GM12874 (cell line): ENCODE results near the gene NCKAP5.

Experiments
- TF ChIP-seq, protein P1 (sequence below): IDR thresholded peaks from 2 replicates; pipeline ENCODE4 v1.5.1; 2011; ENCODE audit warnings: low read depth, mild to moderate bottlenecking, control low read depth, low read length, moderate library complexity; ENCODE audit not compliant: insufficient read depth

Gene NCKAP5

DNA sequence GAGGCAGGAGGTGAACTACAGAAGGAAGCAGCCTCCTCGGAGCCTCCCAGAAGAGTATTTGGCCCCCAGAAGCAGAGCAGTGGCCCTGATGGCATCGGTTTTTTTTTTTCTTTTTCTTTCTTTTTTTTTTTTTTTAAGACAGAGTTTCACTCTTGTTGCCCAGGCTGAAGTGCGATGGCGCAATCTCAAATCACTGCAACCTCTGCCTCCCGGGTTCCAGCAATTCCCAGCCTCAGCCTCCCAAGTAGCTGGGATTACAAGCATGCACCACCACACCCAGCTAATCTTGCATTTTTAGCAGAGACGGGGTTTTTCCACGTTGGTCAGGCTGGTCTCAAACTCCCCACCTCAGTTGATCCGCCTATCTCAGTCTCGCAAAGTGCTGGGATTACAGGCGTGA lies 34.8 kb upstream of the NCKAP5 start:
- TF ChIP-seq, protein P1, sequence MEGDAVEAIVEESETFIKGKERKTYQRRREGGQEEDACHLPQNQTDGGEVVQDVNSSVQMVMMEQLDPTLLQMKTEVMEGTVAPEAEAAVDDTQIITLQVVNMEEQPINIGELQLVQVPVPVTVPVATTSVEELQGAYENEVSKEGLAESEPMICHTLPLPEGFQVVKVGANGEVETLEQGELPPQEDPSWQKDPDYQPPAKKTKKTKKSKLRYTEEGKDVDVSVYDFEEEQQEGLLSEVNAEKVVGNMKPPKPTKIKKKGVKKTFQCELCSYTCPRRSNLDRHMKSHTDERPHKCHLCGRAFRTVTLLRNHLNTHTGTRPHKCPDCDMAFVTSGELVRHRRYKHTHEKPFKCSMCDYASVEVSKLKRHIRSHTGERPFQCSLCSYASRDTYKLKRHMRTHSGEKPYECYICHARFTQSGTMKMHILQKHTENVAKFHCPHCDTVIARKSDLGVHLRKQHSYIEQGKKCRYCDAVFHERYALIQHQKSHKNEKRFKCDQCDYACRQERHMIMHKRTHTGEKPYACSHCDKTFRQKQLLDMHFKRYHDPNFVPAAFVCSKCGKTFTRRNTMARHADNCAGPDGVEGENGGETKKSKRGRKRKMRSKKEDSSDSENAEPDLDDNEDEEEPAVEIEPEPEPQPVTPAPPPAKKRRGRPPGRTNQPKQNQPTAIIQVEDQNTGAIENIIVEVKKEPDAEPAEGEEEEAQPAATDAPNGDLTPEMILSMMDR, result no peak

DNA sequence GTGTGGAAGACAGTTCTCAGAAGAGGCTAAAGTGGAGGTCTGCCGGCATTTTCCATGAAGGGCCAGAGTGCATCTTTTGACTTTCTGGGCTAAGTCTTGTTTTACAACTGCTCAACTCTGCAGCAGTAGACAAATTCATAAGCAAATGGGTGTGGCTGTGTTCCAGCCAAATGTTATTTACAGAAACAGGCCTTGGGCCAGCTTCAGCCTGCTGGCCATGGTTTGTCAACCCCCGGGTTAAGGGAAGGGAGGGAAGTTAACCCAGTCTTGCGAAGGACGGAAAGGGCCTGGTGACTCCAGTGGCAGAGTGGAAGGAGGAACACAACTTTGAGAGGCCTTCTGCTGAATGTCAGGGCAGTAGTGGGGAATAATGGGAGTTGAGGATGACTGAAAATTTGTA lies 34.3 kb upstream of the NCKAP5 start:
- TF ChIP-seq, protein P1, result no peak

DNA sequence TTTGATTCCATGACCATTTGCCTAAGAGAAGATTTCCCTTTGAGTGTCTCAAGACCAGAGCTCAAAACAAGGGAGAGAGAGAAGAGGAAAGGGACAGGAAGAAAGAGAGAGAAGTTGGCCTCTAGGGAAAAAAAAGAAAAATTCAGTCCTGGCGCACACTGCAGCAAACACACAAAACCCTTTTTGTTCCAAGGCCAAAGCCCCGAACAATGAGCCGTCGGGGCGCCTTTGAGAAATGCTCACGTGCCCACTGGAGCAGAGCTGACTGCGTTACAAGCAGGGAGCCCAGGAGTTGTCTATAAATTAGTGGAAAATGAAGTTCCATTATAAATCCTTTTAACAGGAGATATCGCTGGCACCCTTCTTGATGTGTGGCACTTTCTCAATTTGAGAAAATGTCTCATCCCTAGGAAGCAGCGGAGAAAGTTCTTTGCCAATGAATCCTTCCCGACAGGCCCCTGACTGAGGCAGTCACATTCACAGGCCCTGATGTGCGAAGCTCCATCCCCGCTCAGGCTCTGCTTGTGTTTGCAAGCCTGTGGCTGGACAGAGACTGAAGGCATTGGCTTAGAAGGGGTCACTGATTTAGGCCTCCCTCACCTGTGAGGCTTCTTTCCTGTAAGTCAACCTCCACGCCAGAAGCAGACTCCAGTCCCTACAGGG lies 32.1 kb upstream of the NCKAP5 start:
- TF ChIP-seq, protein P1, result no peak

DNA sequence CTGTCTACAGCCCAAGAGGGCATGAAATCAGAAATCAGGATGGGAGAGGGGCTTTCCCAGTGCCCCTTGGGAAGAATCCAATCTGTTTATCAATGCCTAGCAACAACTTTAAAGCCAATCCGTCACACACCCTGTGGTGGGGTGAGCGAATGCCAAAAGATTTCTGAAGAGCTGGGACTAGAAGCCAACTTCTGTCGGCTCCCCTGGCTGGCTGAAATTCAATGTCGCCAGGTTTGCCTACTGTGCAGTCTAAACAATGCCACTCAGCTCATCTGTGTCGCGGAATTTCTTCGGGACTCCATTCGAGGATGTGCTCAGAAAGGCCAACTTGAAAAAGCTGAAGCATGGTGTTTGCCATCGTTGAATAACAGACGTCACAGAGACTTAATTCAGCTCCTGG lies 31.5 kb upstream of the NCKAP5 start:
- TF ChIP-seq, protein P1, result no peak

DNA sequence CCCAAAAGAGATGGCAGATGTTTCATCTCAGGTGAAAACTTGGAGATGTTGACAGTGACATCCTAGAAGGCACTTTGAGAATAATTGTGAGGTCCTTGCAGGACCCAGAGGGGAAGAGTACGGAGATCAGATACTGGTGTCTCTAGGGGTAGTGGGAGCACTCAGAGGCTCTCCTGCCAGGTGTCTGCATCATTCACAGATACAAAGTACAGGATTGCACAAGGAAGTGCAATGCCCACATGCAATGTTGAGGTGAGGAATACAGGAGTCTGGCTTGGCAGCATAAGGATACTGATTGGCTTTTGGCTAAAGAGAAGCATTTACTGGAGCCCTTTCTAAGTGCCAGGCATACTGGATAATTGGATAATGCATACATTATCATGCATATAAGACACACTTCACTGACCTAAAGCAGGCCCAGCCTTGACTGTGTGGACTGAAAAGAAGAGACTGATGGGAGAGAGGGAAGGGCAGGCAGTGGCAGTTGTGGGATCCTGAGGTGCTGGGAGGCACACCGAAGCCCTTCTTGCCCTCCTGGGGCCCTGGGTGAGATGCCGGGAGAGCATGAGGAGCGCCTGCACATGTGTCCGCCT lies 31.0 kb upstream of the NCKAP5 start:
- TF ChIP-seq, protein P1, result no peak

DNA sequence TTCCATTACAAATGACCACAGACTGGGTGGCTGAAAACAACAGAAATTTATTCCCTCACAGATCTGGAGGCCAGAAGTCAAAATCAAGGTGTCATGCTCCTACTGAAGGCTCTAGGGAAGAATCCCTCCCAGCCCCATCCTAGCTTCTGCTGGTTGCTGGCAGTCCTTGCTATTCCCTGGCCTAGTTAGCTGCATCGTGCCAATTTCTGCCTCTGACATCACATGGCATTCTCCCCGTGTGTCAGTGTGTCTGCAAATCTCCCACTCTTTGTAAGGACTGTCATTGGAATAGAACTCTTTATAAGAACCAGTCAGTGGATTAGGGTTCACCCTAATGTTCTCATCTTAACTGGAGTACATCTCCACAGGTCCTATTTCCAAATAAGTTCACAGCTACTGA lies 30.5 kb upstream of the NCKAP5 start:
- TF ChIP-seq, protein P1, result no peak

DNA sequence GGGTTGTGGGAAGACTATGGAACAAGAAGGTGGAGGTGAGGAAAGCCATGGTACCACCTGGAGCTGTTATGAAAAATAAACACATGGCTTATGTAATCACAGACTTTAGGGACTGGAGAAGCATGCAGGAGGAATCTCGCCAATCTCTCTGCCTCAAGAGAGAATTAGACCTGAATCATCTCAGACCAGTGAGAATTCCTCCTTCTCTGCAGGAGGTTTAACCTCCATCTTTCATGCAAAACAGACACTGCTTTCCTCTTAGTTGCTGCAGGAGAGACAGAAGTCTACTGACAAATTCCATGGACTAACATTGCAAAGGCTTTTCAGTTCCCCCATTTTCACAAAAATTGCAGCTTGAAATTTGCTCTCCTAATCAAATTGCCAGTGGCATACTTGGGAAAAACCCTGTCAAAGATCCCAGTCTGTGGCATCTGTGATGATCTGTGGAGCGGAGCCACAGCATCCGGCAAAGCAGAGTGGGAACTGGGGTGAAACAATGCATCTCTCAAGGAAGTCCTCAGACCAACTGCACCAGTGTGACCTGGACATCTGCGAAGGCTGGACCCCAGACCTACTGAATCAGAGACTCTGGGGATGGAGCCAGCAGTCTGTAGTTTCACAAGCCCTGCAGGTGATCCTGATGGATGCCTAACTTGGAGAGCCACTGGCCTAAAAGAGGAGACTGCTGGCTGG lies 28.6 kb upstream of the NCKAP5 start:
- TF ChIP-seq, protein P1, result no peak
